ENCODE measurements around the gene EEFSEC. TPM values are rescaled to one million over a fixed set of nuclear protein-coding genes. Genes with fewer than 3 reads are reported as not detected.

Gene EEFSEC
- total RNA-seq, 1 experiment from 2014 or later = 21.3 TPM

- intact Hi-C loops (cut with micrococcal nuclease; ENCODE audit: unreplicated experiment) = loop anchor here (1.0 kb wide), 1 partner anchor 276 kb away; no protein-coding TSS in a partner anchor
- H3K36me3 ChIP-seq (ENCODE audit: low read depth) = no peaks in the 10 kb centered on the region
- no peaks in the 10 kb centered on the region for H3K79me2 ChIP-seq (ENCODE audit: low read depth)
- H4K20me1 ChIP-seq (ENCODE audit: insufficient read depth) = no peaks in the 10 kb centered on the region
- no TSS peak for BruUV-seq (replicated peaks)
- H3K4me3 ChIP-seq = no peak overlapping the region
- peaks cover 6% of the 10 kb centered on the region; the same call in 1 of the 2 replicates for H3F3A ChIP-seq (ENCODE audit: insufficient read depth, low read depth)
- H3K9me2 ChIP-seq (ENCODE audit: insufficient read depth) = no peaks in the 10 kb centered on the region
- no peak overlapping the region for H2AFZ ChIP-seq
- ChIA-PET POLR2A (ENCODE audit: unreplicated experiment) (no interaction called here), CTCF (interaction anchor here (0.6 kb wide), 1 partner anchor 271 kb away, joined by 7 read pairs; no protein-coding TSS in a partner anchor)
- H3K27me3 ChIP-seq (ENCODE audit: insufficient read depth, low read depth) = no peaks in the 10 kb centered on the region
- H3K4me1 ChIP-seq (replicated peaks; ENCODE audit: insufficient read depth) = no peaks in the 10 kb centered on the region
- no peaks in the 10 kb centered on the region for H3K9me3 ChIP-seq (ENCODE audit: insufficient read depth, low read depth)
- H3K27ac ChIP-seq = no peak overlapping the region
- no peak for DNase-seq
- H3K4me2 ChIP-seq = no peak overlapping the region
- TF ChIP-seq EZH2 (IDR thresholded peaks at IDR 0.05; ENCODE audit: low read depth) = no peak
- TF ChIP-seq, protein P1, sequence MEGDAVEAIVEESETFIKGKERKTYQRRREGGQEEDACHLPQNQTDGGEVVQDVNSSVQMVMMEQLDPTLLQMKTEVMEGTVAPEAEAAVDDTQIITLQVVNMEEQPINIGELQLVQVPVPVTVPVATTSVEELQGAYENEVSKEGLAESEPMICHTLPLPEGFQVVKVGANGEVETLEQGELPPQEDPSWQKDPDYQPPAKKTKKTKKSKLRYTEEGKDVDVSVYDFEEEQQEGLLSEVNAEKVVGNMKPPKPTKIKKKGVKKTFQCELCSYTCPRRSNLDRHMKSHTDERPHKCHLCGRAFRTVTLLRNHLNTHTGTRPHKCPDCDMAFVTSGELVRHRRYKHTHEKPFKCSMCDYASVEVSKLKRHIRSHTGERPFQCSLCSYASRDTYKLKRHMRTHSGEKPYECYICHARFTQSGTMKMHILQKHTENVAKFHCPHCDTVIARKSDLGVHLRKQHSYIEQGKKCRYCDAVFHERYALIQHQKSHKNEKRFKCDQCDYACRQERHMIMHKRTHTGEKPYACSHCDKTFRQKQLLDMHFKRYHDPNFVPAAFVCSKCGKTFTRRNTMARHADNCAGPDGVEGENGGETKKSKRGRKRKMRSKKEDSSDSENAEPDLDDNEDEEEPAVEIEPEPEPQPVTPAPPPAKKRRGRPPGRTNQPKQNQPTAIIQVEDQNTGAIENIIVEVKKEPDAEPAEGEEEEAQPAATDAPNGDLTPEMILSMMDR (conservative IDR thresholded peaks at IDR 0.05) = no peak
These were observed 154.6 kb downstream of the EEFSEC start for GRCh38 chr3:128307781-128308469.

- no peaks in the 10 kb centered on the region for H3F3A ChIP-seq (ENCODE audit: insufficient read depth, low read depth)
- no peak for TF ChIP-seq EZH2 (IDR thresholded peaks at IDR 0.05; ENCODE audit: low read depth)
- TF ChIP-seq, protein P1 (conservative IDR thresholded peaks at IDR 0.05) = no peak
- H3K4me3 ChIP-seq = no peak overlapping the region
- intact Hi-C loops (cut with micrococcal nuclease; ENCODE audit: unreplicated experiment) = no loop called here
- H3K9me2 ChIP-seq (ENCODE audit: insufficient read depth) = no peaks in the 10 kb centered on the region
- no peak overlapping the region for H3K27ac ChIP-seq
- H2AFZ ChIP-seq = no peak overlapping the region
- no peaks in the 10 kb centered on the region for H3K27me3 ChIP-seq (ENCODE audit: insufficient read depth, low read depth)
- H3K4me2 ChIP-seq = no peak overlapping the region
- DNase-seq = no peak
- CTCF ChIA-PET = no interaction called here
- no TSS peak for BruUV-seq (replicated peaks)
- H3K9me3 ChIP-seq (ENCODE audit: insufficient read depth, low read depth) = no peaks in the 10 kb centered on the region
- no peaks in the 10 kb centered on the region for H3K36me3 ChIP-seq (ENCODE audit: low read depth)
- no peaks in the 10 kb centered on the region for H3K79me2 ChIP-seq (ENCODE audit: low read depth)
- POLR2A ChIA-PET (ENCODE audit: unreplicated experiment) = no interaction called here
- H3K4me1 ChIP-seq (replicated peaks; ENCODE audit: insufficient read depth) = no peaks in the 10 kb centered on the region
- no peaks in the 10 kb centered on the region for H4K20me1 ChIP-seq (ENCODE audit: insufficient read depth)
These were observed 155.7 kb downstream of the EEFSEC start for GRCh38 chr3:128309026-128309425.

DNA sequence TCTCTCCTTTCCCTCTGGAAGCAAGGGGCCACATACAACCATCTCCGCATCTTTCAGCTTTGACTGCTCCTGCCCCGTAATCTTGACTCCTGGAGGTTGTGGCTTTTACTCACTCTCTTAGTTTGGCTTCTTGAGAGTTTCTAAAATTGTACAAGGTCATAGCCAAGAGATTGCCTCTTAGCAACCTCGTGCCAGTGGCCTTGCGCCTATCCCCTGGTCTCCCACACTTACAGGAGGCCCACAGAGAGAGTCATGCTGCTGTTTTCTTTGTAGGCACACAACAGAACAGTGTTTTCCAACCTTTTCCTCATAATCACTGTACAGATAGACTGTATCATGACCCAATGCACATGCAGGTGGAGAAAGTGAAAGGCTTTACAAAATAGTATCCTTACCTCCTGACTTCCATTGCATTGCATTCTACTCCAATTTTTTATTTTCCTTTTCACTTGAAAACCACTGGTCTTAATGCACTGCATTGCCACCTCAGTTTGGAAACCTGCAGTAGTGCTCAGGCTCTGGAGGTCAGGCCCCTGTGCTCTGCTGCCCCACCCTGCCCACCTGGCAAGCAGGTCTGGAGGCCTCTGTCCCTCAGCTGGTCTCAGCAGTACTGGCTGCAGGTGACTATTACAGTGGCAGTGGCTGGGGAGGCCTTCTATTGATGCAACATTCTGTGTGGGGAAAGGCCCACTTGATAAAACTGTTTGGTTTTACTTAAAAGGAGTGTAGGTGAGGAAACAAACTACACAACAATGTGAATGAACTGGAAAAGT lies 157.2 kb downstream of the EEFSEC start:
- Histone ChIP-seq H3K79me2 (ENCODE audit: low read depth) (no peaks in the 10 kb centered on the region), H3K9me2 (ENCODE audit: insufficient read depth) (no peaks in the 10 kb centered on the region), H3K4me3 (no peak overlapping the region), H3K27ac (no peak overlapping the region), H3K36me3 (ENCODE audit: low read depth) (no peaks in the 10 kb centered on the region), H3K4me1 (replicated peaks; ENCODE audit: insufficient read depth) (no peaks in the 10 kb centered on the region), H2AFZ (no peak overlapping the region), H4K20me1 (ENCODE audit: insufficient read depth) (no peaks in the 10 kb centered on the region), H3F3A (ENCODE audit: insufficient read depth, low read depth) (no peaks in the 10 kb centered on the region), H3K4me2 (no peak overlapping the region), H3K9me3 (ENCODE audit: insufficient read depth, low read depth) (no peaks in the 10 kb centered on the region), H3K27me3 (ENCODE audit: insufficient read depth, low read depth) (no peaks in the 10 kb centered on the region)
- DNase-seq = no peak
- ChIA-PET POLR2A (ENCODE audit: unreplicated experiment) (no interaction called here), CTCF (no interaction called here)
- intact Hi-C loops (cut with micrococcal nuclease; ENCODE audit: unreplicated experiment) = no loop called here
- BruUV-seq (replicated peaks) = no TSS peak
- TF ChIP-seq EZH2 (IDR thresholded peaks at IDR 0.05; ENCODE audit: low read depth) = no peak
- TF ChIP-seq, protein P1 (conservative IDR thresholded peaks at IDR 0.05) = no peak
